Measurements from ENCODE around the gene DAB2IP.
"Not testable (repeated sequence)": the region's sequence is repeated elsewhere in the genome, so short reads cannot be mapped to it uniquely, and the experiment has no call there.

Gene DAB2IP

DNA sequence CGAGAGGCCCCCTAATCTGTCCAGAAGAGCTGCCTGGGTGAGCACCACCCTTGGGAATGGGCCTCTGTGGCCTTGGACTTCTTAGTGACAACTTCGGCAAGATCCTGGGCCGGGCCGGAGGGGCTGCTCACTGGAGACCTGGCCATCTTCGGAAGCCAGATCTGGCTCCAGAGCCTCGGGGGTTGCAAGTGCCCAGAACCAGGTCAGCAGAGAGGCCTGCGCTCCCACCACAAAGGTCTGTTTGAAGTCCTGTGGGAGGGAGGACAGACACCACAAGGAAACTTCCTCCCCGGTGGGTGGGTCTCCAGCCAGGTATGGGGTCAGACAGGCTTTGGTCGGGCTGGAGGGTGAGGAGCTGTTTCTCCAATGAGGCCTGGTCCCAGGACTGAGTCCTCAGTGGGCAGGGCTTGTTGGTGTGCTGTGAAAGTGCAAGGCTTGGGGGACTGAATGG is 86.1 kb downstream of the DAB2IP start:
- in situ Hi-C loops (cut with MboI; ENCODE audit: low sequenced_read_pairs), result no loop called here

- in situ Hi-C loops (cut with MboI; ENCODE audit: low sequenced_read_pairs), result no loop called here
These were observed 87.0 kb downstream of the DAB2IP start for GRCh38 chr9:121738411-121738810.

DNA sequence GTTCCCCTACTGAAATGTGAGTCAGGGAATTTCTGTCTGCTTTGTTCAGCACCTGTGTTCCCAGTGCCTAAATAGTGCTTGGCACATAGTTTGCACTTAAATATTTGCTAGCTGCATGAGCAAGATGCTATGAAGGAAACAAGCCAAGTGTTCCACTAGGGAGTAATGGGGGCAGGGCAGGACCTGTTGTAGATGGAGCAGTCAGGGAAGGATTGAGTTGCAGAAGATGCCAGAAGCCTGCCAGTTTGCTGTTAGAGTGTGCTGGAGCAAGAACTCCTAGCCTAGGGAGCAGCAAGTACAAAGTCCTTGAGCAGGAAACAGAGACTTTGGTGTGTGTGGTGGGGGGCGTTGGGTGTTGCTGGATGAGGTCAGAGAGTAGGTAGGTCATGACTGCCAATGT is 87.5 kb downstream of the DAB2IP start:
- in situ Hi-C loops (cut with MboI; ENCODE audit: low sequenced_read_pairs), result no loop called here

- in situ Hi-C loops (cut with MboI; ENCODE audit: low sequenced_read_pairs), result no loop called here
These were observed 88.5 kb downstream of the DAB2IP start for GRCh38 chr9:121739971-121740370.

DNA sequence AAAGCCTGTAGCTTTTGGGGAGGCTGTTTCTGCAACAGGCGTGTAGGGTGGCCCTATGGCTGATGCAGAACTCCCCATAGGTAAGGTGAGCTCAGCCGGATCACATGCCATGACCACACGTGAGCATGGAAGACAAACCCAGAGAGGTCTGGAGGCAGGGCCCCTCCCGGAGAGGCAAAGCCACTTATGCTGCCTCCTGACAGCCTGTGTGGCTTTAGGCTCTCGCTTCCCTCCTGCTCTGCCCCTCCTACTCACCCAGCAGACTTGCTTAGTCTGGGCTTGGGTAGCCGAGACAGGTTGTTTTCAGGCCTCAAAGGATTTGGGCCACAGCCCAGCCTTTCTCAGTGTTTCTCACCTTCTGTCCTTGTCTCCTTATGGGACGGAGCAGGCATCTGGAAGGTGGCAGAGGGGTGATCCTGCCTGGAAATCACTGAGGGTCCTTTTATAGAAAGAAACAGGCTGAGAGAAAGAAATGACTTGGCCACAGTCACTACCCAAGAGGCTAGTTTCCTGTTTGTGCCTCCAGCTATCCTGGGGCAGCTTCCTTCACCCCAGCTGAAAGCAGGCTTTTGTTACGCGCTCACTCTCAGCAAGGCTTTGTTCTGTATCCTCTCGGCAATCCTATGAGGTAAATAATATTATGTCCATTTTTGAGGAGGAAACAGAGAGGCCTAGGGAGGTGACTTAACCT is 89.9 kb downstream of the DAB2IP start:
- in situ Hi-C loops (cut with MboI; ENCODE audit: low sequenced_read_pairs), result no loop called here

GRCh38 chr9:121741919-121742283 is 90.5 kb downstream of the DAB2IP start:
- in situ Hi-C loops (cut with MboI; ENCODE audit: low sequenced_read_pairs), result not testable (repeated sequence)

DNA sequence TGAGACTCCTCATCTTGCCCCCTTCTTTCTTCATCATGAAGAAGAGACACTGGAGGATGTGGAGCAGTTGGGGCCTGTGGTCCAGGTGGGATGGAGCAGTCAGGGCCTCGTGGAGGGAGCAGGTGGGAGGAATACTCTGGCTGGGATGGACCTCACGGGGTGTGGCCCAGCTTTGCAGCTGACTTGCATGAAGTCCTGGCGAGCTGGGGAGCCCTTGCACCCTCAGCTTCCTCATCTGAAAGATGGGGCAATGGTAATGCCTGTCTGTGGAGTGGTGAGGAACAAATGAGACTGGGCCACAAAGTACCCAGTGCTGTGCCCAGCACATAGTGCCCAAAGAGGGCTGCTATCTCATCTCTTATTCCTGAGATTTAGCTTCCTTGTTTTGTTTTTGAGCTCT is 91.5 kb downstream of the DAB2IP start:
- in situ Hi-C loops (cut with MboI; ENCODE audit: low sequenced_read_pairs), result no loop called here

DNA sequence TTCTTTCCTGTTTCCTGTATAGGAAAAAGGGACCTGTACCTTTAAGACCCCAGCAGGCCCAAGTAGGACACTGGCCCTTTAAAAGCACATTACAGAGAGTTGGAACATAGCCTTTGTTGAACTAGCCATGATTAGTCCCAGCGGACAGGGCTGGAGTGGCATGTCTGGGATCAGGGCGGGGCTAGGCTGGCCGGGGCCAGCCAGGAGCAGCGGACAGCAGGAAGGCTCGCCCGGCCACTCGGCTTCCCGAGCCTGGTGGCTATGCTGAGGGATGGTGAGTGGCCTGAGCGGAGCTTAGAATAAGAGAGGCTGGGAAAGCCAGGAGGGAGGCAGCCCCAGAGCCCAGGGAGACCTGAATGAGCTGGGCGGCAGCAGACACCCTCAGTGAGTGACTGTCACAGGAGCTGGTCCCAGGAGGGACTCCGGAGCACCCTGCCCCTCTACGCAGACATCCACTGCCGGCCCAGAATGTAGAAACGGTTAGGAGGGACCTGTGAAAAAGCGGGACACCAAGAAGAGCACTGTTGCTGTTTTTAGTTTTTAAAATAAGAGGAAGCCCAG is 92.1 kb downstream of the DAB2IP start:
- in situ Hi-C loops (cut with MboI; ENCODE audit: low sequenced_read_pairs), result no loop called here

- in situ Hi-C loops (cut with MboI; ENCODE audit: low sequenced_read_pairs), result no loop called here
These were observed 92.7 kb downstream of the DAB2IP start for GRCh38 chr9:121744002-121744686.

DNA sequence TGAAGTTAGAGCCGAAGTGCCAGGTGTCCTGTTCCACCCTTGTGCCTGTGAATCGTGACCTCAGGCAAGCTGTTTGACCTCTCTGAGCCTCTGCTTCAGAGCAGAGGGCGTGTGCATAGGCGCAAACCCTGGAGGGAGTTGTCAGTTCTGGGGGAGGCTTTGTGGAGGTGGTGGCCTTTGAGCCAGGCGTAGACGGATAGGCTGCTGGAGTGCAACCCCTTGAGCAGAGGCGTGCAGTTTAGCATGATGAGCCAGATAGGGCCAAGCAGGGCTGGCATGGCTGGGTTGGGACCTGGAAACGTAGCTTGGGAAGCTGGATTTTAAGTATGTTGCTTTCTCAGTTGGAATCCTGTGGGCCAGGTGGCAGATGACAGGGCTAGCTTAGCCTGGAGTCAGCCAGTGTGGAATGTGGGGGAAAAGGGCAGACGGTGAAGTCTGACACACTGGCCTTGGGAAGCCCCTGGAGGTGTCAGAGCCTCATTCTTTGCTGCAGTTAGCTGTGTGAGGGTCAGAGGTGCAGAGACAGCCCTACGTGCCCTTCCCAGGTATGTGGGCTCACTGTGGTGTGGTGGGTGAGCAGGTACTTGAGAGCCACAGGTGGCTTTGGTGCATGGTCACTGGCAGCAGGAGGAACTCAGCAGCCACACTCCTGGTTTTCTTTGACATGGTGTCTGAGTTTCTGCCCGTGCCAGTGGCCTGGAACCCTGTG is 93.4 kb downstream of the DAB2IP start:
- in situ Hi-C loops (cut with MboI; ENCODE audit: low sequenced_read_pairs), result no loop called here

DNA sequence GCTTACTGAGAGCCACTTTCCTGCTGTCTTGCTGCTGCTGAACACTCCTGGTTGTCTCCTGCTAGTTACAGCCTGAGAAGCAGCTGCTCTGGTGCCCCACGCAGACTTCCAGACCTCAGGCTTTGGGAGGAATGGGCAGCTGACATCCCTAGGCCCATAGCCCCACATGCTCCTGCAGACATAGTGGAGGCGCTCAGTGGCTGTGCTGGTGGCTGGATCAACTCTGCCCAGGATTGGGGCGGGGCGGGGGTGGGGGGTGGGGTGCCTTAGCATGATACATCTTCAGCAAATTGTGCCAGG is 93.9 kb downstream of the DAB2IP start:
- in situ Hi-C loops (cut with MboI; ENCODE audit: low sequenced_read_pairs), result no loop called here

GRCh38 chr9:121746411-121746810 is 95.0 kb downstream of the DAB2IP start:
- in situ Hi-C loops (cut with MboI; ENCODE audit: low sequenced_read_pairs), result no loop called here

GRCh38 chr9:121746866-121747265 is 95.4 kb downstream of the DAB2IP start:
- in situ Hi-C loops (cut with MboI; ENCODE audit: low sequenced_read_pairs), result no loop called here

DNA sequence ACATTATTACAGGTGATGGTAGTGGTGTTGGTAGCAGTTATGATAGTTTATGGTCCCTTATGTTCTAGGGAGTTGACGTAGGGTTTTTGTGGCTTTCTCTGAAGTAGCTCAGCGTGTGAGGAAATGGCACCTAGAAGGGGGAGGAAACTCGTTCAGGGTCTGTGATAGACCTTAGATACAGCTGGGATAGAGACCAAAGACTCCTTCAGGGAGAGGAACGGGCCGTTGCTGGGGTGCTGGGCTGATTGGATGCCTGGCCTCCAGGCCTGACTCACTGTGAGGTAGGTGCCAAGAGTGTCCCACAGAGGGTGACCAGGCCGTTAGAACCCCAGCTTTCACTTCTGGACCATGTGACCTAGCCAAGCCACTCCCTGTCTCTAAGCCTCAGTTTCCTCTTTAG is 96.6 kb downstream of the DAB2IP start:
- in situ Hi-C loops (cut with MboI; ENCODE audit: low sequenced_read_pairs), result no loop called here

DNA sequence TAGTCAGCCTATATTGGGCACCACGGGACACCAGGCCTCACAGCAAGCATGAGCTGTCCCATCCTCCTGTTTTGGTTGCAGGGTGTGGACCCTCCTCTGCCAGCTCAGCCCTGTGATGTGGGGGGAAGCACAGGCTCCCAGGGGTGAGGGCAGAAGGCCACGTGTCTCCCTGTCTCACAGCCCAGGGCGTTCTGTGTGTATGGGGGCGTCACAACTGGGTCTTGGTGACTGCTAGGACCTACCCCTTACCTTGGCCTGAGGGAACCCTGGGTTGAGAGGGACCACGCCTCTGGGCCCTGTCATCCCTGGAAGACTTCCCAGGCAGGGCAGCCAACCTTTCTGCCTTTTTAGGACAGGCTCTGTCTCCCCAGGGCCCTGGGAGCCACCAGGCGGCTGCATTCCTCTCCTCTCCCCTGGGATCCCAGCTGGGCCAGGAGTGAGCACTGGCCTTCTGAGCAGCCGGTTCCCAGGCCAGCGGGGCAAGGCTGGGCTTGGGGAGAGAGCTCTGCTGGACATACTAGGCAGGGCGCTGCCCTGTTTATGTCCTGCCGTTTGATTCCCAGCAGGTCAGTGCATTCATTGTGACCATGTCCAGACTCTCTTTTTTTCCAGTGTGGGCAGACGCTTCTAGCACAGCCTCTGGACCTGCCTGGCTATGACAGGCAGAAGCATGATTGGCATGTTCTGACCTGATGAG is 97.4 kb downstream of the DAB2IP start:
- in situ Hi-C loops (cut with MboI; ENCODE audit: low sequenced_read_pairs), result no loop called here

GRCh38 chr9:121749614-121750013 is 98.2 kb downstream of the DAB2IP start:
- in situ Hi-C loops (cut with MboI; ENCODE audit: low sequenced_read_pairs), result no loop called here

GRCh38 chr9:121750259-121750714 is 98.9 kb downstream of the DAB2IP start:
- in situ Hi-C loops (cut with MboI; ENCODE audit: low sequenced_read_pairs), result no loop called here

DNA sequence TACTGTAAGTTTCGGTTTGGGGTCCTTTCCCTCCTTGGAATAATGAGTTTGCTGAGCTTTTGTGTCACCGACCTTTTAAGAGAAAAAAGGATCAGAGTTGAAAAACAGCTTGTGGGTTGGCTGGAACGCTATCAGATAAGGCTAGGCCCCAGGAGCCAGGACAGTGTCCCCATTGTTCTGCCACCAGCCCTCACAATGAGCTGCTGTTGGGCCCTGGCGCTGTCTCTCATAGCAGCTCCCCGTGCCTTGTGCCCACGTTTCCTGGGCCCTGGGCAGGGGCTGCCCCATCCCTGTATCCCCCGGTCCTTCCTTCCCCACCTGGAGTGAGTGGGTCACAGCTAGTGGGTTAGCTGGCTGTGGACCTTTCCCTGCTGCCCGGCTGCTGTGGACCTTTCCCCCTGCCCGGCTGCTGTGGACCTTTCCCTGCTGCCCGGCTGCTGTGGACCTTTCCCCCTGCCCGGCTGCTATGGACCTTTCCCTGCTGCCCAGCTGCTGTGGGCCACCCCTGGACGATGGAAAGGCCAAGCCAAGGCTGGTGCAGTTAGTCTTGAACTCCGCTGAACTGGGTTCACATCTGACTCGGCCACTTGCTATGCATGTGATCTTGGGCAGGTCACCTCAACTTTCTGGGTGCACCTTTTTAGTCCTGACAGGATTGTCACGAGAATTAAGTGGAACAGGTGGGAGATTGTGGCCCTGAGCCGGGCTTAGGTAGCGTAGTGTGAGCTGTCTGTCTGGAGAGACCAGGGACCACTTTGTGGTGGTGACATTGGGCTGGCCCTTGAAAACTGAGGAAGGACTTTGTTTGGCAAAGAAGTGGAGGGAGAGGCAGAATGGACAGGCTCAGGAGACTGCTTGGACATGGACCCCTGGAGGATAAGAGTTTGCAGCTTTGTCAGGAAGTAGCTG is 99.5 kb downstream of the DAB2IP start:
- in situ Hi-C loops (cut with MboI; ENCODE audit: low sequenced_read_pairs), result no loop called here

DNA sequence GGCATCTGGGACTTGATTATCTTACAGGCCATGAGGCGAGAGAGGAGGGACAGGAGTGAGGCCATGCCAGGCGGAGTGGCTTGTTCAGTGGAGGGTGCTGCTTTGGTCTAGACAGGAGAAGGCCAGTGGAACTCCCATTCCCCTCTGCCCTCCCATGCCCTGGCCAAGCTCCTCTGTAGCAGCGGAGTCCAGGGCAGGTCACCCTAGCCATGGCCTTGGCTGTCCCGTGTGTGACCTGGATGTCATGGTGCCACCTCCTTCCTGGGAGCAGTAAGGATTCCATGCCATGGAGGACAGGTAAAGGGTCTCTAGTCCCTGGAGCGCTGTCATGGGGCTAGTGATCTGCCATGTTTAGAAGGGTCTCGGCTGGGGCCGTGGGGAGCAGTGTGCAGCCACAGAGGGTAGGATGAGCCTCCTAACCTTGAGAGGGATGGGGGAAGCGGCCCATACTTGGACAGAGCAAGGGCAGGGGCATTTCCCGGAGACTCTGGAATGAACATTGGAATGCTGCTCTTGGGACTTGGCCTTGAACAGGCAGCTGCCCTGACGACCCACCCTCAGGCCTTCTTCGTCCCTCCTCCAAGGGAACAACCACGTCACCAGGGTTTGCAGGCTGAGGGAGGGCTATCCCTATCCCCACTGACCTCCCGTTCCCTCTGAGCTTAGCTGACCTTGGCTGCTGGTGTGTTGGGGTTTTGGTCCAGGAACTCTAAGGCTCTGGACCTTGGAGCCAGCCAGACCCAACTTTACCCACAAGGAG is 100.4 kb downstream of the DAB2IP start:
- in situ Hi-C loops (cut with MboI; ENCODE audit: low sequenced_read_pairs), result no loop called here

Data from HL-60/S4 treated with phorbol 12-myristate 13-acetate at 8.2 ng/mL for 4 days and 3 days (cell line).